Esophagus squamous epithelium (tissue), 5 donors: ENCODE data around the gene PLPPR2. TPM values are rescaled to one million over a fixed set of nuclear protein-coding genes. Genes with fewer than 3 reads are reported as not detected.

Source experiments
- DNase-seq: peaks from one replicate; lab custom pipeline; 2025; lab: John Stamatoyannopoulos, UW
- H3K27ac ChIP-seq, 4 donors: fragments of 200-600 bp; sonication (generic); one replicate each; pipeline ENCODE4 v1.5.1; 2016 to 2019; ENCODE audit warnings: mild to moderate bottlenecking in 1 of 4
- H3K27me3 ChIP-seq, 4 donors: fragments of 200-600 bp; sonication (generic); 1 replicate in 3 of 4; 2 replicates in 1 of 4; pipeline versions ENCODE4 v1.5.1 to v1.6.0; 2017 to 2021; ENCODE audit warnings: antibody characterized with exemption in 1 of 4
- H3K36me3 ChIP-seq, 3 donors: fragments of 200-600 bp; sonication (generic); one replicate each; pipeline ENCODE4 v1.5.1; 2016 to 2019
- H3K4me1 ChIP-seq, 3 donors: fragments of 200-600 bp; sonication (generic); one replicate each; pipeline ENCODE4 v1.5.1; 2017 to 2019
- H3K4me3 ChIP-seq, 4 donors: fragments of 200-600 bp; sonication (generic); 1 replicate in 3 of 4; 2 replicates in 1 of 4; pipeline ENCODE4 v1.5.1; 2016 to 2019; ENCODE audit warnings: mild to moderate bottlenecking in 2 of 4, moderate library complexity in 1 of 4
- H3K9me3 ChIP-seq, 3 donors: fragments of 200-600 bp; sonication (generic); one replicate each; pipeline ENCODE4 v1.5.1; 2016 to 2019
- POLR2A ChIP-seq, 4 donors: fragments of 450-650 bp; IDR thresholded peaks; one replicate each; pipeline ENCODE4 v1.6.1; 2017; ENCODE audit warnings: antibody characterized with exemption in 4 of 4, mild to moderate bottlenecking in 4 of 4, moderate library complexity in 3 of 4
- WGBS, 2 donors: methylation state at CpG; one replicate each; pipeline ENCODE4 v1.1.5; 2018; 5-methylcytosine and 5-hydroxymethylcytosine counted together
- intact Hi-C: fragments of 100-400 bp; cut with DNase I; formaldehyde crosslinking; loops from one replicate; pipeline ENCODE4 v1.15.0; 2022
- small RNA-seq, 4 donors: library from RNA; depleted of rRNA; stranded (forward); fragments of <200 nt; gene quantifications; one replicate each; pipeline ENCODE3, GENCODE V24; 2016
- total RNA-seq, 4 donors: library from RNA; depleted of rRNA; stranded (reverse); fragments of >200 nt; gene quantifications; one replicate each; pipeline ENCODE4 v1.1.0, GENCODE V29; 2016
- TF ChIP-seq, protein P1 (sequence below), 6 experiments: fragments of 450-650 bp in 4 of 6; fragments of 200-600 bp in 2 of 6; sonication (generic) in 2 of 6; IDR thresholded peaks; one replicate each; pipeline ENCODE4 v1.5.1; 2016 to 2019; ENCODE audit warnings: antibody characterized with exemption in 6 of 6, mild to moderate bottlenecking in 4 of 6, moderate library complexity in 4 of 6
- donor health status: DM: yes; HTN: yes; CAD: no.

The PLPPR2 gene
- total RNA-seq, 4 donors from 2014 or later: 5.1 to 14.2 (median 9.7) TPM

DNA sequence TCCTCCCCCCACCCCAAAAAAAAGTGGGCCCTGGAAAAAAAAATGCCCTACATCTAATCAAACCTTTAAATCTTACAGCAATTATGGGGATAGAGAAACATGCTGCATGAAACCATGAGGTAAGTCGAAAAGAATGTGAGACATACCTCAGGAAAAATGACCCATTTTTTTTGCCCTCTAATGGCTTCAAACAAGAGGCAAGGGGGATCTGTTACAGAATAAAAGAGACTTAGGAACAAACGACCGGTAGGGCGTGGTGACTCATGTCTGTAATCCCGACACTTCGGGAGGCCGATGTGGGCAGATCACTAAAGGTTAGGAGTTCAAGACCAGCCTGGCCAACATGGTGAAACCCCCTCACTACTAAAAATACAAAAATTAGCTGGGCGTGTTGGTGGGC lies 55.5 kb downstream of the PLPPR2 start:
- Histone ChIP-seq H3K36me3 (no peaks in the 10 kb centered on the region), H3K27ac (no peak overlapping the region), H3K9me3 (no peaks in the 10 kb centered on the region), H3K4me1 (peaks cover 0 to 6% (median 0%) of the 10 kb centered on the region in 3 donors), H3K4me3 (no peak overlapping the region), H3K27me3 (peaks cover 0 to 39% (median 0%) of the 10 kb centered on the region in 4 donors)
- 46 to 49% methylated on average over 8 of the region's 8 CpGs for WGBS, 2 donors
- no peak for DNase-seq
- no peak for TF ChIP-seq POLR2A (IDR thresholded peaks at IDR 0.05)
- TF ChIP-seq, protein P1, sequence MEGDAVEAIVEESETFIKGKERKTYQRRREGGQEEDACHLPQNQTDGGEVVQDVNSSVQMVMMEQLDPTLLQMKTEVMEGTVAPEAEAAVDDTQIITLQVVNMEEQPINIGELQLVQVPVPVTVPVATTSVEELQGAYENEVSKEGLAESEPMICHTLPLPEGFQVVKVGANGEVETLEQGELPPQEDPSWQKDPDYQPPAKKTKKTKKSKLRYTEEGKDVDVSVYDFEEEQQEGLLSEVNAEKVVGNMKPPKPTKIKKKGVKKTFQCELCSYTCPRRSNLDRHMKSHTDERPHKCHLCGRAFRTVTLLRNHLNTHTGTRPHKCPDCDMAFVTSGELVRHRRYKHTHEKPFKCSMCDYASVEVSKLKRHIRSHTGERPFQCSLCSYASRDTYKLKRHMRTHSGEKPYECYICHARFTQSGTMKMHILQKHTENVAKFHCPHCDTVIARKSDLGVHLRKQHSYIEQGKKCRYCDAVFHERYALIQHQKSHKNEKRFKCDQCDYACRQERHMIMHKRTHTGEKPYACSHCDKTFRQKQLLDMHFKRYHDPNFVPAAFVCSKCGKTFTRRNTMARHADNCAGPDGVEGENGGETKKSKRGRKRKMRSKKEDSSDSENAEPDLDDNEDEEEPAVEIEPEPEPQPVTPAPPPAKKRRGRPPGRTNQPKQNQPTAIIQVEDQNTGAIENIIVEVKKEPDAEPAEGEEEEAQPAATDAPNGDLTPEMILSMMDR (IDR thresholded peaks at IDR 0.05): no peak
- intact Hi-C loops: no loop called here

DNA sequence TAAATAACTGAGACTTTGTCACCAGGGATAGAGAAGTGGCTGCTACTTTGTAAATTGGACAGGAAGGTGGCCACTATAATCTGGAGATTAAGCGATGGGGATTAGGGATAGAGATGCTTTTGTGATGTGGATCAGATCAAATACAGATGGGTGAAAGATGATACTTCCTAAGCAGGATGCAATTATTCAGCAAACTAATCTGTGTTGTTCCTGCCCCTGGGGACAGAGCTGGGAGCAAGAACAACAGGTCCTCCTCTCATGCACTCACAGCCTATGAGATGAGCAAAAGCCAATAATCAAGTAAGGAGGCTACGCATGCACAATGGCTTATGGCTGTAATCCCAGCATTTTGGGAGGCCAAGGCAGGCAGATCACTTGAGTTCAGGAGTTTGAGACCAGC lies 59.3 kb downstream of the PLPPR2 start:
- no peaks in the 10 kb centered on the region for H3K36me3 ChIP-seq
- no peak for DNase-seq
- intact Hi-C loops: no loop called here
- WGBS, 2 donors: 81 to 87% methylated on average over 2 of the region's 2 CpGs
- H3K9me3 ChIP-seq: no peaks in the 10 kb centered on the region
- H3K4me3 ChIP-seq: no peak overlapping the region
- peaks cover 4 to 46% (median 7%) of the 10 kb centered on the region in 4 donors for H3K27me3 ChIP-seq
- H3K27ac ChIP-seq: no peak overlapping the region
- TF ChIP-seq POLR2A (IDR thresholded peaks at IDR 0.05): no peak
- TF ChIP-seq, protein P1 (IDR thresholded peaks at IDR 0.05): no peak
- H3K4me1 ChIP-seq: peaks cover 0 to 20% (median 7%) of the 10 kb centered on the region in 3 donors

Small RNAs within 50 kb of the gene (small RNA-seq; reads per million reads assigned to genes)
- 0 reads per million in 4 donors for gene RF00019

Other genes starting within 250 kb of the PLPPR2 start
- 10 to 100 TPM in 1 of 4 donors, 1 to 10 TPM in 3; 2.9 to 10.9 (median 6.3) TPM for gene SPC24, start 199.7 kb upstream of the PLPPR2 start, total RNA-seq
- 100 to 1,000 TPM in 1 of 4 donors, 10 to 100 TPM in 3; 29.3 to 287 (median 57.1) TPM for gene KANK2, start 157.9 kb upstream of the PLPPR2 start, total RNA-seq
- not detected for gene ANGPTL8, start 115.8 kb upstream of the PLPPR2 start, total RNA-seq
- gene DOCK6, start 92.9 kb upstream of the PLPPR2 start, total RNA-seq: 10 to 100 TPM; 19.7 to 94.0 (median 33.3) TPM
- not detected for gene TSPAN16, start 59.3 kb upstream of the PLPPR2 start, total RNA-seq
- 10 to 100 TPM; 55.9 to 90.4 (median 73.8) TPM for gene RAB3D, start 15.8 kb upstream of the PLPPR2 start, total RNA-seq
- gene TMEM205, start 9.2 kb upstream of the PLPPR2 start, total RNA-seq: 100 to 1,000 TPM in 2 of 4 donors, 10 to 100 TPM in 2; 80.1 to 173 (median 129) TPM
- 10 to 100 TPM in 1 of 4 donors, 1 to 10 TPM in 3; 5.7 to 17.7 (median 8.0) TPM for gene CCDC159, start 8.9 kb upstream of the PLPPR2 start, total RNA-seq
- 1 to 10 TPM; 1.0 to 2.9 (median 1.3) TPM for gene SWSAP1, start 19.2 kb downstream of the PLPPR2 start, total RNA-seq
- 1 to 10 TPM in 2 of 4 donors, under 1 TPM in 2; 0.35 to 6.2 (median 1.0) TPM for gene EPOR, start 28.9 kb downstream of the PLPPR2 start, total RNA-seq
- 1 to 10 TPM in 1 of 4 donors, under 1 TPM in 3; 0.22 to 1.9 (median 0.45) TPM for gene RGL3, start 63.9 kb downstream of the PLPPR2 start, total RNA-seq
- gene ODAD3, start 79.7 kb downstream of the PLPPR2 start, total RNA-seq: 1 to 10 TPM in 1 of 4 donors, under 1 TPM in 1, not detected in 2; 0.19 to 8.8 TPM
- 100 to 1,000 TPM in 1 of 4 donors, 10 to 100 TPM in 3; 64.1 to 107 (median 99.1) TPM for gene PRKCSH, start 80.2 kb downstream of the PLPPR2 start, total RNA-seq
- not detected for gene ELAVL3, start 125.6 kb downstream of the PLPPR2 start, total RNA-seq
- gene ZNF653, start 150.4 kb downstream of the PLPPR2 start, total RNA-seq: 10 to 100 TPM in 1 of 4 donors, 1 to 10 TPM in 3; 3.6 to 10.2 (median 5.0) TPM
- 10 to 100 TPM; 41.4 to 47.1 (median 43.1) TPM for gene ECSIT, start 173.7 kb downstream of the PLPPR2 start, total RNA-seq
- 100 to 1,000 TPM in 1 of 4 donors, 10 to 100 TPM in 3; 20.4 to 437 (median 45.0) TPM for gene CNN1, start 183.4 kb downstream of the PLPPR2 start, total RNA-seq
- gene ELOF1, start 203.8 kb downstream of the PLPPR2 start, total RNA-seq: 10 to 100 TPM; 21.7 to 31.6 (median 28.6) TPM
- gene ACP5, start 222.2 kb downstream of the PLPPR2 start, total RNA-seq: 10 to 100 TPM; 12.2 to 61.9 (median 33.0) TPM
- 1 to 10 TPM; 3.5 to 9.2 (median 6.5) TPM for gene ZNF627, start 242.1 kb downstream of the PLPPR2 start, total RNA-seq